Dermis blood vessel endothelial cell (primary cell): Measurements from ENCODE around the gene AHCYL2. TPM values are rescaled to one million over a fixed set of nuclear protein-coding genes. Genes with fewer than 3 reads are reported as not detected.
"Not testable (repeated sequence)": the region's sequence is repeated elsewhere in the genome, so short reads cannot be mapped to it uniquely, and the experiment has no call there.

Experiments
- DNase-seq: peaks from one replicate; pipeline ENCODE4 v3.0.0; 2010
- total RNA-seq: library from RNA; depleted of rRNA; stranded (reverse); fragments of >200 nt; gene quantifications from 2 replicates; pipeline ENCODE4 v1.2.3, GENCODE V29; 2014

AHCYL2 gene
- total RNA-seq, 1 donor from 2014 or later = 20.9 TPM

DNA sequence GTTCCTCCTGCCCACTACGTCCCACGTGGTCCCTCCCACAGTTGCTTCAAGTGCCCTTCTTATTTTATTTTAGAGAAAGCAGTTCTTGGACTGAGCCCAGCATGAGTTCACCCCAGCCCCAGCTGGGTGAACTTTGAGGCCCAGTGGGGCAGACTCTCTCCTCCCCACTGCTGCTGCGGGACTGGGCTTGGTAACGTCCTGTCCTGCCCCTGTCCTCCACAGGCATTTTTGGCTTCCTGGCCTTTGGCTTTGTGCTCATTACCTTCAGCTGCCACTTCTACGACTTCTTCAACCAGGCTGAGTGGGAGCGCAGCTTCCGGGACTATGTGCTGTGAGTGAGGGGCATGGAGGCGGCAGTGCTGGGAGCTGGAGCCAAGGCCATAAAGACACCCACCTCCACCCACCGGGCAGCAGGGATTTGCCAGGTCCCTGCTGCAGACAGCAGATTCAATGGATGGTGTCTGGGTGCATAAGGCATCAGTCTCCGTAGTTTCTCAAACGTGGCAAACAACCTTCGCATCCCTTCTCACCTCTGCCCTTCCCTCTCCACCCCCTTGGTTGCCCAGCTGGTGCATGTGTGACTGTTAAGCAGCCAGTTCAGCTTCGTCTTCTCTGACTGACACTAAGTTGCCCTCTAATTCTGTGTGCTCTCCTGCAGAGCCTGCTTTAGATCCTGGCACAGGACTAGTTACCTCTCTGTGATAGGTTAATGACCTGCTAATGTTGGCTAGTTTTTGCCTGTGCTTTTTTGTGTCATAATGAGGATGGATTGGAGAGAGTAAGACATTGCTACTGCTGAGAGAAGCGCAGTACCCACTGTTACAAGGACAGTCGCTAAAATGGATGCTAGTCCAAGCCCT is 15.5 kb upstream of the AHCYL2 start:
- no peak for DNase-seq

DNA sequence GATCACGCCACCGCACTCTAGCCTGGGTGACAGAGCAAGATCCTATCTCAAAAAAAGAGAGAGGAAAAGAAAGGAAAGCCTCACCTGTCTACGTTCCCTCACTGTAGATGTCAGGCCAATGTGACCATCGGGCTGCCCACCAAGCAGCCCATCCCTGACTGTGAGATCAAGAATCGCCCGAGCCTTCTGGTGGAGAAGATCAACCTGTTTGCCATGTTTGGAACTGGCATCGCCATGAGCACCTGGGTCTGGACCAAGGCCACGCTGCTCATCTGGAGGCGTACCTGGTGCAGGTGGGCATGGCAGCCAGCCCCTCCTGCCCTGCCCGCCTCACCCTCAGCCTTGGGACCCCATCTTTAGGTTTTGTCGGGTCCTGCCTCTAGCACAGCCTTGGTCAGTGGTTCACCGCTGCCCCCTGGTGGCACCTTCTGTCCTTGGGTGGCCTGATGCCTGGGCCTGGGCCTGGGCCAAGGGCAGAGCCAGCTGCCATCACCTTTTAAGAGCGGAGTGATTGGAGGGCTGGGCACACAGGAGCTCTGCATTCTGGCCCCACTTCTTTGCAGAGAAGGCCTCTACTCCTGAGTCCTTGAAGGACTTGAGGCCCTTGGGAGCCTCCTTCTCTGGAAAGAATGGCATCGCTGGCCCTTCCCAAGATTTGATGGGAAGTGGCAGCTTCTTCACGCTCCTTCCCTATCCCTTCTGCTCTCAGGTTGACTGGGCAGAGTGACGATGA is 14.4 kb upstream of the AHCYL2 start:
- peak; percentile 79 for DNase-seq

DNA sequence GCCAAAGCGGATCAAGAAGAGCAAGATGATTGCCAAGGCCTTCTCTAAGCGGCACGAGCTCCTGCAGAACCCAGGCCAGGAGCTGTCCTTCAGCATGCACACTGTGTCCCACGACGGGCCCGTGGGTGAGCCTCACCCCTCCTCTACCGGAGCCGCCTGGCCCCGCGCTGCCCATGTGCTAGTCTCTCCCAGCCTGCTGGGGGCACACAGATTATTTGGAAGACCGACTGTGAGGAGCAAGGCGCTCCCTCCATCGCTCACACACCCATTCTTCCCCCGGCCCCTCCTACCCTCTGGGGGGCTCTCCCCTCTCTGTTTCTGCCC is 13.9 kb upstream of the AHCYL2 start:
- no peak for DNase-seq

GRCh38 chr7:129212126-129212525 is 12.7 kb upstream of the AHCYL2 start:
- no peak for DNase-seq

DNA sequence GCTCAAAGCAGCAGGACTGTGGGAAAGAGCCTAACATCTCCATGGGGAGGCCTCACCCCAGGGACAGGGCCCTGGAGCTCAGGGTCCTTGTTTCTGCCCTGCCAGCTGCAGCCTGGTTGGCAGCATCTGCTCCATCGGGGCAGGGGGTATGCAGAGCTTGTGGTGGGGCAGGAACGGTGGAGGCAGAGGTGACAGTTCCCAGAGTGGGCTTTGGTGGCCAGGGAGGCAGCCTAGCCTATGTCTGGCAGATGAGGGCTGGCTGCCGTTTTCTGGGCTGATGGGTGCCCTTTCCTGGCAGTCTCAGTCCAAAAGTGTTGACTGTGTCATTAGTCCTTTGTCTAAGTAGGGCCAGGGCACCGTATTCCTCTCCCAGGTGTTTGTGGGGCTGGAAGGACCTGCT is 12.2 kb upstream of the AHCYL2 start:
- no peak for DNase-seq

DNA sequence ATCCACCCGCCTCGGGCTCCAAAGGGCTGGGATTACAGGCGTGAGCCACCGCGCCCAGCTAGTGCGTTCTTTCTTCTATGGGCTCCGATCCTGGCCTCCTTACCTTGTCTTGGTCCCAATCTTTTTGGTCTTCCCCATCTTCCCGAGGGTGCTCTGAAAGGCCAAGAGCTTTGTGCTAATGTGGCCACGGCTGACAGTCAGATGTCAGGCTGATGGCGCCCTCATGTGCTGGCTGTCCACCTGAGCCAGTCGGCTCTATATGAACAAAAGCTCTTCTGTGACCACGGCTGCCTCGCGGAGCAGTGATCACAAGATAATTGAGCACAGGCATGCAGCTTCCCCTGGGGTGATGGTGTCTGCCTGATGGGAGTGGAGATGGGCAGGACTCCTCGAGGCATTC is 11.0 kb upstream of the AHCYL2 start:
- DNase-seq = peak; percentile 16

GRCh38 chr7:129215691-129216090 is 9.1 kb upstream of the AHCYL2 start:
- DNase-seq = not testable (repeated sequence)

- DNase-seq = not testable (repeated sequence)
Observed at GRCh38 chr7:129216101-129216715, 8.6 kb upstream of the AHCYL2 start.

DNA sequence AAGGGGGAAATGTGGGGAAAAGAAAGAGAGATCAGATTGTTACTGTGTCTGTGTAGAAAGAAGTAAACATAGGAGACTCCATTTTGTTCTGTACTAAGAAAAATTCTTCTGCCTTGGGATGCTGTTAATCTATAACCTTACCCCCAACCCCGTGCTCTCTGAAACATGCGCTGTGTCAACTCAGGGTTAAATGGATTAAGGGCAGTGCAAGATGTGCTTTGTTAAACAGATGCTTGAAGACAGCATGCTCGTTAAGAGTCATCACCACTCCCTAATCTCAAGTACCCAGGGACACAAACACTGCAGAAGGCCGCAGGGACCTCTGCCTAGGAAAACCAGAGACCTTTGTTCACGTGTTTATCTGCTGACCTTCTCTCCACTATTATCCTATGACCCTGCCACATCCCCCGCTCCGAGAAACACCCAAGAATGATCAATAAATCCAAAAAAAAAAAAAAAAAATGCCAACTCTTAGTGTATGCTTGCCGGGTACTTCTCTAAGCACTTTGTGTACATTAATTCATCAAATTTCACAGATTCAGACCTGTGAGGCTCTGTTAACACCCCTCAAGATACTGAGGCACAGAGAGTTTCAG is 7.9 kb upstream of the AHCYL2 start:
- not testable (repeated sequence) for DNase-seq

DNA sequence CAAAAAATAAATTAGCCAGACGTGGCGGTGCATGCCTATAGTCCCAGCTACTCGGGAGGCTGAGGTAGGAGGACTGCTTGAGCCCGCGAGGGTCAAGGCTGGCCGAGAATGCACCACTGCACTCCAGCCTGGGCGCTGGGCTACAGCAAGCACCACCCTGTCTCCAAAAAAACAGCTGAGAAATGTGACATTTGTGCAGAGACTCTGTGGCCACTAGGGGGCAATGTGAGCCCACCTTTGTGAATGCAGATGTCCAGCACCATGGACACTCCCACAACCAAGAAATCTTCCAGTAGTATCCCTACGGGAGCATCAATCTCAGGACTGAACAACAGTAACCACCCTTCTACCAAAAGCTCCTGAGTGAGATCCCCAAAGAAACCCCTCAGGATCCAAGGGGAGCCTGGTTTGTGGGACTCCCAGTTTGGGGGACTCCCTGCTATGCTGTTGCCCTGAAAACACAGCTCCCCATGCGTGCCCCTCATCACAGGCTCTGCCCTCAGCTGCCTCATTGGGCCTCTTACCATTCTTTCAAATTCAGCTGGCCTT is 6.2 kb upstream of the AHCYL2 start:
- DNase-seq = peak; percentile 90

DNA sequence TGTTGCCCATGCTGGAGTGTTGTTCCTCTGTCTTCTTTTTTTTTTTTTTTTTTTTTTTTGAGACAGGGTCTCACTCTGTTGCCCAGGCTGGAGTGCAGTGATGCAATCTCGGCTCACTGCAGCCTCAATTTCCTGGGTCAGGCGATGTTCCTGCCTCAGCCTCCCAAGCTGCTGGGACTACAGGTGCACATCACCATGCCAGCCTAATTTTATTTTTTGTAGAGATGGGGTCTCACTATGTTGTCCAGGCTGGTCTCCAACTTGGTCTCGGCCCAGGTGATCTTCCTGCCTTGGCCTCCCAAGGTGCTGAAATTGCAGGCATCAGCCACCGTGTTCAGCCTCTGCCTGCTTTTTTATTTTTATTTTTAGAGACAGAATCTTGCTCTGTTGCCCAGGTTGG is 5.7 kb upstream of the AHCYL2 start:
- DNase-seq = not testable (repeated sequence)

DNA sequence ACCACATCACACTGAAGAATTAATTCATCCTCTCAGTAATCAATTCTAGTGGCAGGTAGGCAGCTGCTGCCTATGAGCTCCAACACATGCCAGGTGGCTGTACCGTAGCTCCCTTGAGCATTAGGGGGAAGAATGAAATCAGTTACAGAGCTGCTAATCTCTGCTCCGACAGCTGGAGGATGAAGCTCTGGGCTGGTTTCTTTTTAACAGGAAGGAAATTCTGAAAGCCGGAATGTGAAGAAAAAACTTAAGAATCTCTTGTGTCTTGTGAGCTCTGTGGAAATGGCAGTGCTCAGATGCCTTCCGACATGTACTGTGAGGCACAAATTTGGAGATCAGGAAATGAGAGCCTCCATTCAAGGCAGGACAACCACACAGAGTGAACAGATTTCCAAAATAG is 2.8 kb upstream of the AHCYL2 start:
- DNase-seq = peak; percentile 51

- DNase-seq = peak; percentile 60
Observed at GRCh38 chr7:129225206-129225930, 538 bp downstream of the AHCYL2 start.

DNA sequence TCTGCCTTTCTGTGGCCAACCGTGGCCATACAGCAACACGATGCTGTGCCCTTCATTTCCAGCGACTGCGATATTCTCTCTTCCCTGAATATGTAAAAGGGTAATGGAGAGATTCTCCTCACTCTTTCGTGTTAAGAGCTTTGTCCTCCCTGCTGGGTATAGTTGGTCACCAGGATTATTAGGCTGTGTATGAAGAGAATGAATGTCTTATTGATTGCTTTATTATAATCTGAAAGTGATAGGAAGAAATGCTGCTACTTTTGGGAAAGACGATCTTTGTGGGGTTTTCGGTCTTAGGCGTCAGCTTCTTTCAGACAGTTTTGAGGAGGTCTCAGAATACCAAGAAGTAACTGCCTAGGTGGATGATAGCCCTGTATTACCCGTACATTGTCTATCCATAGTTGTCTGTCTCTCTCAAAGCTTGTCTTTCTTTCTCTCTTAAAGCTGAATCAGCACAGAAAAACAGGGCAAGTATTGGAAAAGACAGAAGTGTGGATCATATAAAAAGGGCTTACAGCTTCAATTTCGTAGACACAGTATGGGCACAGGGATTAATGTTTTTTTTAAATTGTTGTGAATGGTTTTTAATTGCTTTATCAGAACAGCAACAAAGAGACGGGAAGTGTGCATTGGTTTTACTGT is 1.2 kb downstream of the AHCYL2 start:
- peak; percentile 40 for DNase-seq

GRCh38 chr7:129227646-129228578 is 3.1 kb downstream of the AHCYL2 start:
- DNase-seq = no peak

DNA sequence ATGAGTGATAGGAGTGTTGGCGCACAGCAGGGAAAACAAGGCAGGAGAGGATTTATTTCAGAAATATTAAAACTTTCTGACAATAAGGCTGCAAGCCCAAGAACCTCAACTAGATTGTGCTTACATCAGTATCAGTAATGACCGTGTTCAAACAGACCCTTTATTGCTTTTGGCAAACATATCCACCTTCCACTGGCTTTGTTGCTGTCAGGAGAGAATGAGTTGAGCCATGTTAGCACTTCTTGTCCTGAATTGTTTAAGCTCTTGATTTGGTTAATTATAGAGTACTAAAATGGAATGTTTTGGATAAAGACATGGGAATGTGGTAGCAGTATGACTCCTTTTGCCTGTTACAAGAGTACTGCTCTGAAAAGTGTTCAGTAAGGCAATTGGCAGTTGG is 3.8 kb downstream of the AHCYL2 start:
- DNase-seq = no peak

DNA sequence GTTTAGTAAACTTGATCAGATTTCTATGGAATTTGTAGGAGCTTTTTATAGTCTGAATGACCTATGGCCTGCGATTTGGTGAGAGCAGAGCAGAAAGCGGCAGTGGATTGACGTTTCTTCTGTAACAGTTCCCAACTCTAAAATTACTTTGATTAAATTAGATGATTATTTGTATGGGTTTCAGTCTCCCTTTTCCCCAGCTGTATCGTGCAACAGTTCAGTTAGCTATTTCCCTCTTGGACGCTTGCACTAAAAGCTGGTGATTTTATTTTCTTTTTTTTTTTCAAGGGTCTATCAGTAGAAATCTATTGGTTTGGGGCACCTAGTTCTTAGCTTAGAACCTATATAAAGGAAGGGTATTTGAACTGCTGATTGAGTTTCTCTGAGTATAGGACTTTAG is 6.8 kb downstream of the AHCYL2 start:
- no peak for DNase-seq

- no peak for DNase-seq
Observed at GRCh38 chr7:129238546-129238945, 13.7 kb downstream of the AHCYL2 start.

GRCh38 chr7:129240119-129240820 is 15.4 kb downstream of the AHCYL2 start:
- DNase-seq = no peak

- no peak for DNase-seq
Observed at GRCh38 chr7:129244220-129244619, 19.4 kb downstream of the AHCYL2 start.
